GM12878 (cell line): ENCODE data around the gene TRIM38.

Source experiments
- CTCF ChIP-seq, 3 experiments: IDR thresholded peaks in 2 of 3; conservative IDR thresholded peaks in 1 of 3; 2 replicates each; pipeline ENCODE4 v1.5.1; 2011; ENCODE audit warnings: low read depth in 3 of 3, low read length in 3 of 3, mild to moderate bottlenecking in 3 of 3, control low read depth in 2 of 3, moderate library complexity in 2 of 3, inconsistent platforms in 1 of 3, mixed read lengths in 1 of 3; ENCODE audit not compliant: control insufficient read depth in 2 of 3, insufficient read depth in 1 of 3; ENCODE audit errors: extremely low read depth in 1 of 3
- E2F8 ChIP-seq: fragments of 450-650 bp; IDR thresholded peaks from 2 replicates; pipeline ENCODE4 v1.6.1; 2018; ENCODE audit warnings: mild to moderate bottlenecking, low read depth, moderate library complexity; ENCODE audit not compliant: partially characterized antibody
- EZH2 ChIP-seq: IDR thresholded peaks from 2 replicates; pipeline ENCODE4 v1.6.1; 2012; ENCODE audit warnings: low read depth, mild to moderate bottlenecking, control low read depth, inconsistent platforms, low read length, borderline replicate concordance; ENCODE audit not compliant: control insufficient read depth
- JUND ChIP-seq: IDR thresholded peaks from 2 replicates; pipeline ENCODE4 v1.6.1; 2012; ENCODE audit warnings: low read depth, mild to moderate bottlenecking, low read length, improper control_type of control experiment, moderate library complexity
- MAX ChIP-seq: IDR thresholded peaks from 2 replicates; pipeline ENCODE4 v1.6.1; 2012; ENCODE audit warnings: low read depth, low read length, improper control_type of control experiment
- NFIC ChIP-seq: IDR thresholded peaks from 2 replicates; pipeline ENCODE4 v1.6.1; 2012; ENCODE audit warnings: low read depth, mild to moderate bottlenecking, inconsistent platforms, low read length, moderate library complexity
- POLR2A ChIP-seq: IDR thresholded peaks from 2 replicates; pipeline ENCODE4 v1.6.1; 2011; ENCODE audit warnings: low read depth, mild to moderate bottlenecking, low read length
- RCOR1 ChIP-seq: conservative IDR thresholded peaks from 2 replicates; pipeline ENCODE4 v1.6.1; 2012; ENCODE audit warnings: low read depth, low read length, improper control_type of control experiment
- SIN3A ChIP-seq: IDR thresholded peaks from 2 replicates; pipeline ENCODE4 v1.6.1; 2012; ENCODE audit warnings: low read depth, low read length, improper control_type of control experiment
- STAT1 ChIP-seq: fragments of 450-650 bp; conservative IDR thresholded peaks from 2 replicates; pipeline ENCODE4 v1.6.1; 2014; ENCODE audit warnings: antibody characterized with exemption, mild to moderate bottlenecking
- TCF12 ChIP-seq: IDR thresholded peaks from 2 replicates; pipeline ENCODE4 v1.6.1; 2011; ENCODE audit warnings: low read depth, mild to moderate bottlenecking, low read length
- USF1 ChIP-seq: IDR thresholded peaks from 2 replicates; pipeline ENCODE4 v1.6.1; 2011; ENCODE audit warnings: borderline replicate concordance, low read depth, mild to moderate bottlenecking, moderate library complexity, mixed read lengths, low read length; ENCODE audit not compliant: insufficient read depth; ENCODE audit errors: extremely low read length

GRCh38 chr6:26016245-26016962, 53.8 kb downstream of the TRIM38 start:
- TF ChIP-seq STAT1 = no peak
- TF ChIP-seq CTCF (IDR thresholded peaks at IDR 0.05 in 2 of 3, conservative IDR thresholded peaks at IDR 0.05 in 1 of 3; ENCODE audit: control insufficient read depth in 2 of 3, extremely low read depth in 1 of 3, insufficient read depth in 1 of 3, low read depth in 3 of 3, low read length in 3 of 3) = no peak
- TF ChIP-seq EZH2 = no peak
- no peak for TF ChIP-seq MAX
- no peak for TF ChIP-seq POLR2A
- TF ChIP-seq SIN3A = no peak
- no peak for TF ChIP-seq JUND
- TF ChIP-seq E2F8 = no peak
- TF ChIP-seq USF1 = no peak
- TF ChIP-seq TCF12 = no peak
- TF ChIP-seq NFIC = no peak
- no peak for TF ChIP-seq RCOR1
